ENCODE measurements around the gene PLA2G4E. TPM values are rescaled to one million over a fixed set of nuclear protein-coding genes. Genes with fewer than 3 reads are reported as not detected.
A peak's percentile ranks its signal among the peaks of the same experiment; 100 is the strongest.

The PLA2G4E gene
- total and polyA plus RNA-seq, 2 of the 13 experiments (the other 11 are each of a cell fraction or from before 2014, with no cell fraction given): not detected

GRCh38 chr15:42065033-42065432 is 44.2 kb upstream of the PLA2G4E start:
- peaks cover 2% of the 10 kb centered on the region in 2 experiments; a peak in 2 of 5 replicates for H3K27me3 ChIP-seq (ENCODE audit: control insufficient read depth in 1 of 2, insufficient read depth in 2 of 2, low read length in 2 of 2)
- no peak for FAIRE-seq
- no peak overlapping the region for H2AFZ ChIP-seq (ENCODE audit: low read length)
- H3K9me3 ChIP-seq (ENCODE audit: low read length): no peaks in the 10 kb centered on the region
- intact Hi-C loops (cut with micrococcal nuclease; ENCODE audit: unreplicated experiment) (loop anchor here (5.0 kb wide), 1 partner anchor 72 kb away; no protein-coding TSS in a partner anchor), in situ Hi-C loops (cut with HindIII; ENCODE audit: extremely low pct_ligation_motif_present, low pct_unique_long_range_greater_than_20kb) (loop anchor here (5.0 kb wide), 1 partner anchor 72 kb away; no protein-coding TSS in a partner anchor)
- POLR2A ChIA-PET: no interaction called here
- peak overlapping the region; percentile 37 to 65 (median 42); a peak in 5 of 6 replicates for H3K4me3 ChIP-seq (replicated peaks in 1 of 3; ENCODE audit: insufficient read depth in 1 of 3, low read depth in 2 of 3, low read length in 3 of 3)
- peak overlapping the region; percentile 59 for H3K27ac ChIP-seq (ENCODE audit: extremely low read length, insufficient read depth, low read length)
- H3K9ac ChIP-seq (ENCODE audit: insufficient read depth, low read depth, low read length): peak overlapping the region; percentile 42
- H4K20me1 ChIP-seq (ENCODE audit: insufficient read depth, low read length): no peaks in the 10 kb centered on the region
- H3K36me3 ChIP-seq (replicated peaks in 1 of 2; ENCODE audit: control insufficient read depth in 1 of 2, insufficient read depth in 2 of 2, low read length in 2 of 2): no peaks in the 10 kb centered on the region
- CTCF ChIA-PET (ENCODE audit: low intra/inter-chr PET ratio, low total read pairs): interaction anchor here (3.4 kb wide), 1 partner anchor 19 kb away, joined by 16 read pairs; no protein-coding TSS in a partner anchor
- WGBS (ENCODE audit: low lambda C conversion rate): 2% methylated on average over 6 of the region's 7 CpGs
- H3K79me2 ChIP-seq (ENCODE audit: insufficient read depth, low read length): no peaks in the 10 kb centered on the region
- no TSS peak for BruUV-seq (replicated peaks)
- peak overlapping the region; percentile 91 for H3K4me2 ChIP-seq (ENCODE audit: low read depth, low read length)
- peaks cover 75% of the 10 kb centered on the region for H3K4me1 ChIP-seq (ENCODE audit: insufficient read depth, low read length)
- ATAC-seq: peak; percentile 78
- peak; percentile 64 for DNase-seq (ENCODE audit: low spot score)
- TF ChIP-seq ETV5 (CRISPR knock-in tag; IDR thresholded peaks at IDR 0.05; ENCODE audit: borderline replicate concordance): peak; percentile 47
- no peak for TF ChIP-seq SNAPC4 (CRISPR knock-in tag; IDR thresholded peaks at IDR 0.05)
- TF ChIP-seq CERS6 (CRISPR knock-in tag; IDR thresholded peaks at IDR 0.05): no peak
- TF ChIP-seq ZNF547 (CRISPR knock-in tag; IDR thresholded peaks at IDR 0.05): no peak
- no peak for TF ChIP-seq ZNF136 (CRISPR knock-in tag; IDR thresholded peaks at IDR 0.05; ENCODE audit: low read depth)
- TF ChIP-seq ZNF644 (CRISPR knock-in tag; IDR thresholded peaks at IDR 0.05; ENCODE audit: low read depth): no peak
- 0 out of 2 replicates have a peak, but pooled peaks have one; percentile 28 for TF ChIP-seq PAXIP1 (CRISPR knock-in tag; conservative IDR thresholded peaks at IDR 0.05)
- TF ChIP-seq ZNF720 (CRISPR knock-in tag; IDR thresholded peaks at IDR 0.05): no peak
- no peak for TF ChIP-seq ATM (IDR thresholded peaks at IDR 0.05; ENCODE audit: borderline replicate concordance)
- TF ChIP-seq PHF21A (CRISPR knock-in tag; IDR thresholded peaks at IDR 0.05): peak; percentile 73
- TF ChIP-seq SAP130 (CRISPR knock-in tag; IDR thresholded peaks at IDR 0.05; ENCODE audit: low read depth): peak; percentile 60
- TF ChIP-seq ZNF691 (CRISPR knock-in tag; IDR thresholded peaks at IDR 0.05; ENCODE audit: borderline replicate concordance, low read depth): 0 out of 2 replicates have a peak, but pooled peaks have one; percentile 45
- TF ChIP-seq TFAP4 (IDR thresholded peaks at IDR 0.05; ENCODE audit: borderline replicate concordance, low read depth): peak; percentile 61; the same call in 1 of the 2 replicates

Data from HepG2 (cell line).